IPS-18c (cell line): ENCODE measurements around the gene KCNQ5.

ENCODE experiments used
- H3K4me3 ChIP-seq: 2 replicates; pipeline ENCODE4 v1.7.0; 2013; ENCODE audit warnings: low read depth, mild to moderate bottlenecking, low read length, moderate library complexity; ENCODE audit not compliant: insufficient read depth
- H3K9me3 ChIP-seq: one replicate; pipeline ENCODE4 v1.6.1; 2013; ENCODE audit warnings: mild to moderate bottlenecking, low read length, moderate library complexity; ENCODE audit not compliant: control insufficient read depth, insufficient read depth

The KCNQ5 gene

DNA sequence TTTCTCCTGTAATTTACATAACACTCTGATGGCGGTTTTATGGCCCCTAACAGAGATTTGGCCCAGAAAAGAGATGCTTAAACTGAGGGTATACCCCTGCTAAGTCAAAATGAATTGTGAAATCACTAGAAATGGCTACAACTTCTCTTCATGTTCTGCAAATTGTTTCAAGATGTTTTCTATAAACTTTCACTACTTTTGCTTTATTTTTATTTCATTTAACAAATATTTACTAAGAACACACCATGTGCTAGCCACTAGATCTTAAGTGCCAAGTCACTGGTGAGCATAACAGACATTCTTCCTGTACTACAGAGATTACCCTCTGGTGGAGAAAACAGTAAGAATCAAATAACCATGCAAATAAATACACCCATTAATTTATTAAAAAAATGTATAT is 87.6 kb downstream of the KCNQ5 start:
- no peaks in the 10 kb centered on the region for H3K9me3 ChIP-seq
- no peak overlapping the region for H3K4me3 ChIP-seq

DNA sequence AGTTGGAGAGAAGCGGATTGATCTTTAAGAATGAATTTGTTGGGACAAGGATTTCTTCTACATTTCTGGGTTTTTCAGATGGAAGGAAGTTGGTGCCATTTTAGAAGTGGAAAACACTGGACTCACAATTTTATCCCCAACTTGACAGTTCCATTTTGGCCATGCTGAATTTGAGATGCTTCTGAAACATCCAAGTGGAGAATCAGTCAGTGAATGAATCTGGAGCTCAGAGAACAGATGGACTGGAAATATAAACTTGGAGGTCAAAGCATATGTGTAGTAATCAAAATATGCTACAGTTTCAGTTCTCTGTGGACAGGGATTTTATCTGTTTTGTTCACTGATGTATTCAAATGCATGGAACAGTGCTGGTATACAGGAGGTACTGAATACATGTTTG is 89.9 kb downstream of the KCNQ5 start:
- Histone ChIP-seq H3K9me3 (no peaks in the 10 kb centered on the region), H3K4me3 (no peak overlapping the region)

- no peak overlapping the region for H3K4me3 ChIP-seq
- H3K9me3 ChIP-seq: no peaks in the 10 kb centered on the region
Observed at GRCh38 chr6:72712910-72713309, 91.0 kb downstream of the KCNQ5 start.

GRCh38 chr6:72715119-72715518 is 93.3 kb downstream of the KCNQ5 start:
- no peak overlapping the region for H3K4me3 ChIP-seq
- no peaks in the 10 kb centered on the region for H3K9me3 ChIP-seq

DNA sequence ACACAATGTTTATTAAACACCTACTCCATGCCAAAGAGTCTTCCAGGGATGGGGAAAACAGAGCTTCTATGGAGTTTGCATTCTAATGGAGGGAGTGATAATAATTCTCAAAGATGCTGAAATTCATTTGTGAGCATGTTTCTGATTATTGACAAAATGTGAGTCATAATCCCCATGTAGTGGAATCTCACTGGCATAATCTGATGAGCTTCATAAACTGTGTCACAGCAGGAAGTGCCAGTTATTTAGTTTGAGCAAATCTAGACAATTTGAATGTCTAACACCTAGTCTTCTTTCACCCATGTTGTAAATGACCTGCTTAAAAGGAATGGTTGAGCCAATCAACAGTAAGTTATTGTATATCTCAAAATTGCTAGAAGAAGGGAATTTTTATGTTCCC is 95.1 kb downstream of the KCNQ5 start:
- no peaks in the 10 kb centered on the region for H3K9me3 ChIP-seq
- H3K4me3 ChIP-seq: no peak overlapping the region

GRCh38 chr6:72720464-72720863 is 98.6 kb downstream of the KCNQ5 start:
- Histone ChIP-seq H3K4me3 (no peak overlapping the region), H3K9me3 (no peaks in the 10 kb centered on the region)

GRCh38 chr6:72721346-72721745 is 99.5 kb downstream of the KCNQ5 start:
- no peak overlapping the region for H3K4me3 ChIP-seq
- no peaks in the 10 kb centered on the region for H3K9me3 ChIP-seq

- H3K4me3 ChIP-seq: no peak overlapping the region
- H3K9me3 ChIP-seq: no peaks in the 10 kb centered on the region
Observed at GRCh38 chr6:72724545-72724944, 102.7 kb downstream of the KCNQ5 start.

DNA sequence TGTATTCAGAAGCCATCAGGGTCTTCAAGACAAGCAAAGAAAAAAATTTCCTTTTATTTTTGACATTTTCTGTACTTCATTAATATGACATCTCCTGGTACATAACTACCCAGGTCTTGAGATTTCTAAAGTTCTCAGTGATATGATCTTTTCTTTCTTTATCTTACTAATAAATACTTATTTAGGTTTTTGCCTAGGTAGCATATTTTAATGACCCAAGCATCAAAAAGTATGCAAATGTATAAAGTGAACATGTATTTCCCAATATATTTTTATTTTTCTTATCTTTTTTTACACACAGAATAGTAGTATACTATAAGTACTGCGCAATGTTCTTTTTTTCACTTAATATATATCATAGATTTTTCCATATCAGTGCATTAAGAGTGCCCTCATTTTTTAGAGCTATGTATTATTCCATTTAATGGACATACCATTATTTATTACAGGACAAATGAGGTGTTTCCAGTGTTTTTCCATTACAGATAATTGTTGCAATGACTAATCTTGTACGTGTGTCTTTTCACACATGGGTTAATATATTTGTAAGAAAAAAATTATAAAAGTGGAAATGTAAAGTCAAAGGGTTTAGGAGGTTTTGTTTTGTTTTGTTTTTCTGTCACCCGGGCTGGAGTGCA is 107.0 kb downstream of the KCNQ5 start:
- Histone ChIP-seq H3K9me3 (no peaks in the 10 kb centered on the region), H3K4me3 (no peak overlapping the region)

DNA sequence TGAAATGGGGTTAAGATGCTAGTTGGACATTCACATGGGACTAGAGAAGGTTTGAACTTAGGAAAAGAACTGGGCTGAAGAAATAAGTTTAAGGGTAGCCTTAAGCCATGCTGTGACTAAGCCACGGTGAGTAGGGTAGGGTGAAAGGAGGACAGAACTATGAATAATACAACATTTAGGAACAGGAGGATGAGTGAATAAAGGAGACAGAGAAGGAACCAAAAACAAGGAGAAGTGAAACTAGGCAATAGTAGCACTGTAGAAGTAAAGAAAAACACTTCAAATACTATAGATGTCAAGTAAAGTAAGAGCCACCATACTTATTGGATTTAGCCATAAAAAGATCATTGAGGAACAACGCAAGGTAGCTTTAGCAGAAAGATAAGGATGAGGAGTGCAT is 111.2 kb downstream of the KCNQ5 start:
- H3K4me3 ChIP-seq: no peak overlapping the region
- H3K9me3 ChIP-seq: no peaks in the 10 kb centered on the region

DNA sequence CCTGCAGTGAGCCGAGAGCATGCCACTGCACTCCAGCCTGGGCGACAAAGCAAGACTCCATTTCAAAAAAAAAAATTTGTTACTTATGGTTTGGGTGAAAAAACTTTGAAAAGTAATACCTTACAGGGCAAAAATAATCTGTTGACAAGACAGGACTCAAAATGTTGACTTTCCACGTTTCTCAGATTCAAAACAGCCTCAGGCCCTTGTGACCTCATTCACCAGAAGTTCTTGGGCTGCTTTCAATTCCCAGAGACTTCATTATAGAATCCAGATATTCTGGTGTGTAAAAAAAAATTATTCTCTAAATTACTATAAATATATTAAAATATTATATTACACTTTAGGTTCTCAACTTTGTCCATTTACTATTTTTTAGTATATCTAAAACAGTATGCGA is 116.2 kb downstream of the KCNQ5 start:
- Histone ChIP-seq H3K4me3 (no peak overlapping the region), H3K9me3 (peaks cover 2% of the 10 kb centered on the region)

- H3K9me3 ChIP-seq: peaks cover 2% of the 10 kb centered on the region
- H3K4me3 ChIP-seq: no peak overlapping the region
Observed at GRCh38 chr6:72739368-72739779, 117.5 kb downstream of the KCNQ5 start.

DNA sequence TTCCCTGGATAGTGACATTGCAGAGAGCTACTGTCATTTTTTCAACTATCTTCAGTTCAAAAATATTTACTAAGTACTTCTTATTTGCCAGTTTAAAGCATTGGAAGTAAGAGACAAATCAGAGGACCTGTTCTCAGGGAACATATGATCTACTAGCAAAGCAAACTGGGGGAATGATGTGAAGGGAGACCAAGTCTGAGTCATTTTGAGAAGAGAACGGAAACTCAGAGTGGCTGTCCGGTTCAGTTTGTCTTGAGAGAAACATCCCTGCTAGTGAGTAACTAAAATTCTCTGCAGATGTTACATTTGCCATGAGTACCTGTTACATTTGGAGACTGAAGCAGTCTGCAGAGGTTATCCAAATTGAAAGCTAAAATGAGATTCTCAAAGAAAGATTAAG is 118.3 kb downstream of the KCNQ5 start:
- Histone ChIP-seq H3K4me3 (no peak overlapping the region), H3K9me3 (peaks cover 2% of the 10 kb centered on the region)

DNA sequence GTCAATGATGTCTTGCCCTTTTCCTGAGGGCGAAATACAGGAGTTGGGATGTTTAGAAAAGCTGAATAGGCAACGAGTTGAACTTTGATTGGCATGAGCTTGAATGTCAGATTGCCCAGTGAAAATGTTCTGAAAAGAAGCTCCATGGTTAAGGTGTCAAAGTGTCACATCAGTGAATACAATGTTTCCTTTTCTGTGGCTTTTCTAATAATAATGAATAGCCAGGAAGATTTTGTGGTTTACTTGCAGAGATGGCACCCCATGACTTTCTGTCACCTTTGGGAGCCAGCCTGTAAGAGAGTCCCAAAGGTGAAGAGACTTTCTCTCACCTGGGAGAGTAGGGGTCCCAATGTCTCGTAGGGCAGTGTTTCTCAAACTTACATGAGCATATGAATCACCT is 119.2 kb downstream of the KCNQ5 start:
- H3K9me3 ChIP-seq: peaks cover 2% of the 10 kb centered on the region
- no peak overlapping the region for H3K4me3 ChIP-seq

DNA sequence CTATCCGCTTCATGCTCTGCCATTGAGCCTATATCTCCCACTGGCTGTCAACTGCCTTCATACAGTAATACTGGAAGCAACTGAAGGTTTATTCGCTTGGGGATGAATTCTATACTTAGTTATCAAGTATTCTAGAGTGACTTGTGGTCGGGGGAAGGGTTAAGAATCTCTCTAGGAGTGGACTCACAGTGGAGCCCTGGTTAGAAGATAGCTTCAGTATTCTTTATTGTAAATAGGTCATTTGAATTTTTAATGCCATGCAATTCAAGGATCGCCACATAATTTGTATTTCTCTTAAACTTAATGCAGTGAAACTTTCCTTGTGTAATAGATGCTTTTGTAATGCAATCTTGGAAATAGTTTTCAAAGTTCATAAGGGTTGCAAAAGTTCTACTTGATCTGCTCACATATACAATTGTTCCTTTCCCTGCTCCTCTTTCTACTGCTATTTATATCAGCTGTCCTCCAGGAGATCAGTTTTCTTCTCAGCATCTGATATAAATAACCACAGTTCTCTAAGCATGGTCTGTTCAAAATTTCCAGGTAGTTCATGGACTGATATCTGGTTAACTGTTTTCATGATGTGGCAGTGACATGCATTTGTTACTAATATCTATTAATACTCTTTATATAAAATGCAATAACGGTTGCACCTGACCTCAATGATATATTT is 120.3 kb downstream of the KCNQ5 start:
- H3K4me3 ChIP-seq: no peak overlapping the region
- H3K9me3 ChIP-seq: peaks cover 2% of the 10 kb centered on the region

DNA sequence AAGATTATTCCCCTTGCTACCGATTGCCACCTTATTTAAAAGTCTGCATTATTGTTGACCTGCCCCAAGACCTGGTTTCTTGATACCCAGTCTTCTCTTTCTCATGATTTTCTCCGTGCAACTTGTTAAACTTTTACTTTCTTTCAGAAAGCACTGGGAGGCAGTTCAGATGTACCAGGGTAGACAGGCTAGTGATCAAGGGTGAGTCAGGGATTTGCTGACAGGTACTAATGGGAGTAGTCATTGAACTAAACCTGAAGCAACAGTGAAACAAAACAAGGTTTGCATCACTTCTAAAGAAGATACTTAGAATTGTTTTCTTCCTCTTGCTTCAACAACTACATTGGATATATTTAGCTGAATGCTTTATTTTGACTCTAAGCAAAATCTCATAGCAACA is 124.4 kb downstream of the KCNQ5 start:
- no peaks in the 10 kb centered on the region for H3K9me3 ChIP-seq
- no peak overlapping the region for H3K4me3 ChIP-seq

GRCh38 chr6:72748759-72749158 is 126.9 kb downstream of the KCNQ5 start:
- Histone ChIP-seq H3K9me3 (no peaks in the 10 kb centered on the region), H3K4me3 (no peak overlapping the region)

- Histone ChIP-seq H3K4me3 (no peak overlapping the region), H3K9me3 (no peaks in the 10 kb centered on the region)
Observed at GRCh38 chr6:72755752-72756151, 133.9 kb downstream of the KCNQ5 start.

GRCh38 chr6:72757048-72757447 is 135.2 kb downstream of the KCNQ5 start:
- no peak overlapping the region for H3K4me3 ChIP-seq

More at GRCh38 chr6:72757048-72757447, 135.2 kb downstream of the KCNQ5 start:
- no peaks in the 10 kb centered on the region for H3K9me3 ChIP-seq
